ENCODE measurements around the gene BIRC6. TPM values are rescaled to one million over a fixed set of nuclear protein-coding genes. Genes with fewer than 3 reads are reported as not detected.

Gene BIRC6
- total RNA-seq, 1 donor from 2014 or later, result 105 TPM

- intact Hi-C loops (cut with micrococcal nuclease), result no loop called here
- Mint-ChIP-seq H3K9me3 (no peaks in the 10 kb centered on the region), H3K36me3 (ENCODE audit: low read depth) (peaks cover 43% of the 10 kb centered on the region), H3K4me1 (peaks cover 17% of the 10 kb centered on the region), H3K27me3 (no peaks in the 10 kb centered on the region), H3K4me3 (no peak overlapping the region), H3K27ac (no peak overlapping the region)
- DNase-seq, result no peak
These were observed 42.4 kb downstream of the BIRC6 start for GRCh38 chr2:32399221-32399620.

- Mint-ChIP-seq H3K4me3 (peak overlapping the region; percentile 42), H3K36me3 (ENCODE audit: low read depth) (peaks cover 34% of the 10 kb centered on the region), H3K27ac (peak overlapping the region; percentile 39), H3K27me3 (no peaks in the 10 kb centered on the region), H3K4me1 (peaks cover 17% of the 10 kb centered on the region), H3K9me3 (no peaks in the 10 kb centered on the region)
- intact Hi-C loops (cut with micrococcal nuclease), result no loop called here
- DNase-seq, result no peak
These were observed 45.3 kb downstream of the BIRC6 start for GRCh38 chr2:32402091-32402490.

- H3K4me1 Mint-ChIP-seq, result peaks cover 17% of the 10 kb centered on the region
- no peaks in the 10 kb centered on the region for H3K9me3 Mint-ChIP-seq
- H3K27me3 Mint-ChIP-seq, result no peaks in the 10 kb centered on the region
- no peak overlapping the region for H3K27ac Mint-ChIP-seq
- peaks cover 33% of the 10 kb centered on the region for H3K36me3 Mint-ChIP-seq (ENCODE audit: low read depth)
- H3K4me3 Mint-ChIP-seq, result no peak overlapping the region
- no peak for DNase-seq
- intact Hi-C loops (cut with micrococcal nuclease), result no loop called here
These were observed 47.0 kb downstream of the BIRC6 start for GRCh38 chr2:32403782-32404181.

GRCh38 chr2:32404691-32405090 is 47.9 kb downstream of the BIRC6 start:
- peaks cover 17% of the 10 kb centered on the region for H3K4me1 Mint-ChIP-seq
- H3K4me3 Mint-ChIP-seq, result no peak overlapping the region
- H3K36me3 Mint-ChIP-seq (ENCODE audit: low read depth), result peaks cover 38% of the 10 kb centered on the region
- H3K27ac Mint-ChIP-seq, result no peak overlapping the region
- no peaks in the 10 kb centered on the region for H3K9me3 Mint-ChIP-seq
- intact Hi-C loops (cut with micrococcal nuclease), result no loop called here
- H3K27me3 Mint-ChIP-seq, result no peaks in the 10 kb centered on the region
- DNase-seq, result no peak

GRCh38 chr2:32416519-32416918 is 59.7 kb downstream of the BIRC6 start:
- Mint-ChIP-seq H3K27me3 (no peaks in the 10 kb centered on the region), H3K9me3 (no peaks in the 10 kb centered on the region), H3K36me3 (ENCODE audit: low read depth) (peaks cover 38% of the 10 kb centered on the region), H3K4me1 (peaks cover 5% of the 10 kb centered on the region), H3K27ac (no peak overlapping the region), H3K4me3 (no peak overlapping the region)
- no peak for DNase-seq
- intact Hi-C loops (cut with micrococcal nuclease), result no loop called here

- no peak for DNase-seq
- H3K27me3 Mint-ChIP-seq, result no peaks in the 10 kb centered on the region
- H3K9me3 Mint-ChIP-seq, result no peaks in the 10 kb centered on the region
- H3K27ac Mint-ChIP-seq, result no peak overlapping the region
- peaks cover 44% of the 10 kb centered on the region for H3K36me3 Mint-ChIP-seq (ENCODE audit: low read depth)
- H3K4me3 Mint-ChIP-seq, result no peak overlapping the region
- intact Hi-C loops (cut with micrococcal nuclease), result no loop called here
- peaks cover 12% of the 10 kb centered on the region for H3K4me1 Mint-ChIP-seq
These were observed 60.8 kb downstream of the BIRC6 start for GRCh38 chr2:32417659-32418058.

- peaks cover 49% of the 10 kb centered on the region for H3K36me3 Mint-ChIP-seq (ENCODE audit: low read depth)
- no peaks in the 10 kb centered on the region for H3K9me3 Mint-ChIP-seq
- peaks cover 15% of the 10 kb centered on the region for H3K4me1 Mint-ChIP-seq
- H3K27ac Mint-ChIP-seq, result no peak overlapping the region
- intact Hi-C loops (cut with micrococcal nuclease), result no loop called here
- no peak for DNase-seq
- H3K27me3 Mint-ChIP-seq, result no peaks in the 10 kb centered on the region
- no peak overlapping the region for H3K4me3 Mint-ChIP-seq
These were observed 62.0 kb downstream of the BIRC6 start for GRCh38 chr2:32418778-32419177.

- peaks cover 38% of the 10 kb centered on the region for H3K36me3 Mint-ChIP-seq (ENCODE audit: low read depth)
- no peak overlapping the region for H3K27ac Mint-ChIP-seq
These were observed 65.3 kb downstream of the BIRC6 start for GRCh38 chr2:32422133-32422532.

GRCh38 chr2:32423536-32423935 is 66.7 kb downstream of the BIRC6 start:
- no peak overlapping the region for H3K4me3 Mint-ChIP-seq
- no peaks in the 10 kb centered on the region for H3K27me3 Mint-ChIP-seq
- H3K27ac Mint-ChIP-seq, result no peak overlapping the region
- peaks cover 30% of the 10 kb centered on the region for H3K36me3 Mint-ChIP-seq (ENCODE audit: low read depth)
- H3K9me3 Mint-ChIP-seq, result no peaks in the 10 kb centered on the region
- peaks cover 31% of the 10 kb centered on the region for H3K4me1 Mint-ChIP-seq
- intact Hi-C loops (cut with micrococcal nuclease), result no loop called here
- DNase-seq, result no peak

More at GRCh38 chr2:32422133-32422532, 65.3 kb downstream of the BIRC6 start:
- H3K27me3 Mint-ChIP-seq, result no peaks in the 10 kb centered on the region
- H3K4me1 Mint-ChIP-seq, result peaks cover 28% of the 10 kb centered on the region
- intact Hi-C loops (cut with micrococcal nuclease), result no loop called here
- H3K9me3 Mint-ChIP-seq, result no peaks in the 10 kb centered on the region
- no peak overlapping the region for H3K4me3 Mint-ChIP-seq
- no peak for DNase-seq

- DNase-seq, result no peak
- peaks cover 32% of the 10 kb centered on the region for H3K36me3 Mint-ChIP-seq (ENCODE audit: low read depth)
- H3K27me3 Mint-ChIP-seq, result no peaks in the 10 kb centered on the region
- H3K4me3 Mint-ChIP-seq, result no peak overlapping the region
- H3K4me1 Mint-ChIP-seq, result peaks cover 30% of the 10 kb centered on the region
- no peak overlapping the region for H3K27ac Mint-ChIP-seq
- intact Hi-C loops (cut with micrococcal nuclease), result no loop called here
- no peaks in the 10 kb centered on the region for H3K9me3 Mint-ChIP-seq
These were observed 67.9 kb downstream of the BIRC6 start for GRCh38 chr2:32424739-32425138.

- Mint-ChIP-seq H3K4me3 (no peak overlapping the region), H3K9me3 (no peaks in the 10 kb centered on the region), H3K4me1 (peaks cover 29% of the 10 kb centered on the region), H3K27ac (no peak overlapping the region), H3K27me3 (no peaks in the 10 kb centered on the region), H3K36me3 (ENCODE audit: low read depth) (peaks cover 33% of the 10 kb centered on the region)
- intact Hi-C loops (cut with micrococcal nuclease), result no loop called here
- no peak for DNase-seq
These were observed 68.9 kb downstream of the BIRC6 start for GRCh38 chr2:32425719-32426141.

- Mint-ChIP-seq H3K27me3 (no peaks in the 10 kb centered on the region), H3K4me1 (peaks cover 24% of the 10 kb centered on the region), H3K9me3 (no peaks in the 10 kb centered on the region), H3K27ac (no peak overlapping the region), H3K36me3 (ENCODE audit: low read depth) (peaks cover 32% of the 10 kb centered on the region), H3K4me3 (no peak overlapping the region)
- intact Hi-C loops (cut with micrococcal nuclease), result no loop called here
- DNase-seq, result no peak
These were observed 71.1 kb downstream of the BIRC6 start for GRCh38 chr2:32427672-32428610.

GRCh38 chr2:32430804-32431203 is 74.0 kb downstream of the BIRC6 start:
- no peak for DNase-seq
- Mint-ChIP-seq H3K36me3 (ENCODE audit: low read depth) (peaks cover 33% of the 10 kb centered on the region), H3K4me1 (peaks cover 15% of the 10 kb centered on the region), H3K27ac (no peak overlapping the region), H3K9me3 (no peaks in the 10 kb centered on the region), H3K27me3 (no peaks in the 10 kb centered on the region), H3K4me3 (no peak overlapping the region)
- intact Hi-C loops (cut with micrococcal nuclease), result no loop called here

GRCh38 chr2:32436150-32436549 is 79.3 kb downstream of the BIRC6 start:
- DNase-seq, result no peak
- H3K27me3 Mint-ChIP-seq, result no peaks in the 10 kb centered on the region
- no peak overlapping the region for H3K27ac Mint-ChIP-seq
- no peaks in the 10 kb centered on the region for H3K9me3 Mint-ChIP-seq
- intact Hi-C loops (cut with micrococcal nuclease), result no loop called here
- peaks cover 50% of the 10 kb centered on the region for H3K36me3 Mint-ChIP-seq (ENCODE audit: low read depth)
- H3K4me3 Mint-ChIP-seq, result no peak overlapping the region
- peaks cover 3% of the 10 kb centered on the region for H3K4me1 Mint-ChIP-seq

All from activated CD4-positive, alpha-beta T cell treated with anti-CD3 and anti-CD28 coated beads, Interleukin-2, amount 10 ng/mL, durations not matched to agents 24 days and 14 days (primary cell).